Central memory CD8-positive, alpha-beta T cell (primary cell): ENCODE results near the gene PDK2.

ENCODE experiments used
- ATAC-seq: fragments of 150-1000 bp; cut with Tn5 transposase; replicated peaks from 2 replicates; pipeline ENCODE4 v1.10.0; 2022; ENCODE audit warnings: mild to moderate bottlenecking, moderate FRiP score, moderate number of reproducible peaks; ENCODE audit not compliant: poor library complexity, severe bottlenecking; ENCODE audit errors: extremely low read depth
- DNase-seq, 2 donors: peaks; one replicate each; pipeline ENCODE4 v3.0.0; 2021; ENCODE audit warnings: low spot score in 2 of 2
- H3K27ac Mint-ChIP-seq: one replicate; pipeline ENCODE4 v1.8.0; 2022; ENCODE audit warnings: low read depth, mild to moderate bottlenecking, moderate library complexity, mixed read lengths
- H3K27me3 Mint-ChIP-seq: one replicate; pipeline ENCODE4 v1.8.0; 2022; ENCODE audit warnings: mixed read lengths
- H3K36me3 Mint-ChIP-seq: one replicate; pipeline ENCODE4 v1.8.0; 2022; ENCODE audit warnings: mild to moderate bottlenecking, moderate library complexity, mixed read lengths; ENCODE audit not compliant: insufficient read depth
- H3K4me1 Mint-ChIP-seq: one replicate; pipeline ENCODE4 v1.8.0; 2022; ENCODE audit warnings: mixed read lengths
- H3K4me3 Mint-ChIP-seq: one replicate; pipeline ENCODE4 v1.8.0; 2022; ENCODE audit warnings: mild to moderate bottlenecking, moderate library complexity, mixed read lengths
- H3K9me3 Mint-ChIP-seq: one replicate; pipeline ENCODE4 v1.8.0; 2022; ENCODE audit warnings: mixed read lengths

PDK2 gene

DNA sequence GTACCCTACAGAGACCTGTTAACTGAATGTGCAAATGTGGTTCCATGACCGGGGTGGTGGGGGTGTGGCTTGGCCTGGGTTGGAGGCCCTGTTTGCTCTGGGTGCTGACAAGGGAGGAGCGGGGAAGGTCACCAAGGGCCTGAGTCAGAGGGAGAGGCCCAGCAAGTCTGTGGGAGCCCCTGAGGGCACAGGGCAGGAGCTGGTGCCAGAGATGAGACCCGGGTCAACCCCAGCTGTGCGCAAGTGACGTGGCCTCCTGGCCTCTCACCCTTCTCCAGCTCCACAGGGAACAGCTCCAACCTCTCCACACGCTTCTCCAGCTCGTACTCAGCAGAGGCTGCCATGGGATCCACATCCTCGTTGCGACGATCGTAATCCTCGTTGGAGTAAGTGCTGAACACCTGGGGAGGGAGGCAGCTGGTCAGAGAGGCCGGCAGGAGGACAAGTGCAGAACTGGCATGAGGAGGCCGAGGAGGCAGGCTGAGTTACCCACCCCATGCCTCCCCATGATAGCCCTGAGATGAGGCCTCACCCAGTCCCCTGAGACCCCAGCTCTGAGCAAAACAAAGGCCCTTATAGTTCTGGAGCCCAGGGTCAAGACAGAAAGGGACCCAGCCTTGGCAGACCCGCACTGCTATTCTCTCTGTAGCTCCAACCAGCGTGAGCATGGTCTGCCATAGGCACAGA, 49.8 kb downstream of the PDK2 start:
- Mint-ChIP-seq H3K4me1 (peaks cover 82% of the 10 kb centered on the region), H3K27me3 (no peaks in the 10 kb centered on the region), H3K4me3 (peak overlapping the region; percentile 89), H3K36me3 (peaks cover 33% of the 10 kb centered on the region), H3K27ac (no peak overlapping the region), H3K9me3 (no peaks in the 10 kb centered on the region)
- DNase-seq: no peak
- no peak for ATAC-seq

DNA sequence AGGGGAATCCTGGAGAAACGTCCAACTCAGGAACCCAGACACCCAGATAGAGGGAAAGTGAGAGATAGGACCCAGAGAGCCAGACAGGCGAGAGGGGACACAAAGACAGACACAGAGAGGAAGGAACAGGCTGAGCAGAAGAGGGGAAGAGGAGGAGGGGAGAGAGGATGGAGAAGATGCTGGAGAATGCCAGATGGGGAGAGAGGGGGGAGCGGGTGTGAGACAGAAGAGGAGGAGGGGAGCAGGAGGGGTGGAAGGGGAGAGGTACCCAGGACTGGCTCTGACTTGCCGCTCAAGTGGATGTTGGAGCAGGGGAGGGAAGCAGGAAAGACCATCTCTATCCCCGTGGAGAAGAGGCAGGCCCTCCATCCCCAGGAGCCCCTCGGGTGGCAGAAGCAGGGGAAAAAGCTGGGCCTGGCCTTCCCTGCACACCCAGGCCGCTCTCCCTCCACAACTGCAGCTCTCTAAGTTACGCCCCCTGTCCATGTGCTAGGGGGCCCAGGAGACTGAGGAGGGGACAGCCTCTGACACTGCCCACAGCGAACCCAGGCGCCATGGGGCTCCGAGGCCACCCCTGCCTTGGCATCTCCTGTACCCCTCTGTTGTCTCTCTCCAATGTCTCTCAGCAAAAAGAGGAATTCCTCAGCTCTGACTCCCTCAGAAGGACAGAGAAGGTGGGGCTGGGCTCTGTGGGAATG, 50.5 kb downstream of the PDK2 start:
- Mint-ChIP-seq H3K27ac (no peak overlapping the region), H3K27me3 (no peaks in the 10 kb centered on the region), H3K4me1 (peaks cover 75% of the 10 kb centered on the region), H3K9me3 (no peaks in the 10 kb centered on the region), H3K36me3 (peaks cover 29% of the 10 kb centered on the region), H3K4me3 (peak overlapping the region; percentile 89)
- DNase-seq (no peak), ATAC-seq (no peak)

DNA sequence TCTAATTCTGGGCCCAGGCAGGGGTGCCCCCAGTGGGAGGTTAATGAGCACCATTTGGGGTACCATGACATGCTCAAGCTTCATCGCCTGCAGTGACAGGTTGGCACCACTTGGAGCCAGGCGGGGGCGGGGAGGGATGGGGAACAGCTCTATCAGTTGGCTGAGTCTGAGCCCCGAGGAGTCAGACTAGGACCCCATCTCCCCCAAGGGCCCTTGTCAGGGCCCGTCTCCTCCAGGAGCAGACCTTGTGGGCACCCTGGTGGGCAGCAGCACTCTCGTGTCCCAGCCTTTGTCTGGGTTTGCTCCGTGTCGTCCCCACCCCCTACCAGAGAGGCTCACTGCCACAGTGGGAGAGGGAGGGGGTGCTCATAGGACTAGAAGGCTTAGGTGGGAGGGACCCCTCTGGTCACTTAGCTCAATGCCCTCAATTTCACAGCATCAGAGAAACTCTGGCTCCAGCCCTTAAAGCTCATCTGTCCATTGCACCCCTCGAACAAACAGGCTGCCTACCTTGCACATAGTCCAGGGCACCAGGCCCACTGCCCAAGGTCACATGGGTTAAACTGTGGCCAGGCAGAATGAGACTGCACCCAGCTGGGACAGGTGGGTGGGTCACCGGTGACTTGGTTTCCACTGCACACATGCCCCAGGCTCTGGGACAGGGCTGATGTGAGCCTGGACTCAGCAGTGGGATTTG, 51.2 kb downstream of the PDK2 start:
- ATAC-seq (no peak), DNase-seq (no peak)
- Mint-ChIP-seq H3K4me1 (peaks cover 68% of the 10 kb centered on the region), H3K27me3 (no peaks in the 10 kb centered on the region), H3K27ac (peak overlapping the region; percentile 90), H3K9me3 (no peaks in the 10 kb centered on the region), H3K36me3 (peaks cover 33% of the 10 kb centered on the region), H3K4me3 (peak overlapping the region; percentile 89)

DNA sequence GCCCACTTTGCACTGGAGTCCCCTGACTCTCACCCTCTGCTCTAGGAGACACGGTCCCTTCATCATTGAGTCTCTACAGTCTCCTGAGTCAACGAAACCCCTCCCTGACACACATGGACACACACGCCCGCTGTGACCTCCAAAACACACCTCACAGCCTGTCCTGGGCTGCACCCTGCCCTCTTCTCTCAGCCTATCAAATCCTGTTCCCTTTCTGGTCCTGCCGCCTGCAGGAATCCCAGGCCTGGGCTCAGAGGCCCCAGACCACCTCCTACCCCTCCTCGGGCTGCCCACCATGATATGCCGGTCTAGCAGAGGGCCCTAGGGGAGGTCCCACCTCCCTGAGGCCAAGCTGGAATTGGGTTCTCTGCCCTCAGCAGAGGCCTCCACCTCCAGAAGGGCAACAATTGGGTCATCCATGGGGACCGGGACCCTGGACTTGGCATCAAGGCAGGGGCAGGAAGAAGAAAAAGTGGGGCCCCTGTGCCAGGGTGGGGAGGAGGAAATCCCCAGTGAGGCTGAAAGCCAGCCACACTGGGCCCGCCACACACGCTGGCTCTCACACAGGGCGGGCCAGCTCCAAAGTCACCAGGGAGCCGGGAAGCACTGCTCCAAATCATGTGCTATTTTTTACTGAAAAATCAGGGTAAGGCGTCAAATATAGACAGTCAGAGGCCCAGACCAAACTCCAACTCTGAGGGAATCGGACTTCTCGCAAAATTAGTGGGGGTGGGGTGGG, 51.9 kb downstream of the PDK2 start:
- peaks cover 63% of the 10 kb centered on the region for H3K4me1 Mint-ChIP-seq
- H3K27me3 Mint-ChIP-seq: no peaks in the 10 kb centered on the region
- no peak for ATAC-seq
- H3K36me3 Mint-ChIP-seq: peaks cover 31% of the 10 kb centered on the region
- DNase-seq: no peak
- peak overlapping the region; percentile 90 for H3K27ac Mint-ChIP-seq
- H3K4me3 Mint-ChIP-seq: peak overlapping the region; percentile 89
- H3K9me3 Mint-ChIP-seq: no peaks in the 10 kb centered on the region

DNA sequence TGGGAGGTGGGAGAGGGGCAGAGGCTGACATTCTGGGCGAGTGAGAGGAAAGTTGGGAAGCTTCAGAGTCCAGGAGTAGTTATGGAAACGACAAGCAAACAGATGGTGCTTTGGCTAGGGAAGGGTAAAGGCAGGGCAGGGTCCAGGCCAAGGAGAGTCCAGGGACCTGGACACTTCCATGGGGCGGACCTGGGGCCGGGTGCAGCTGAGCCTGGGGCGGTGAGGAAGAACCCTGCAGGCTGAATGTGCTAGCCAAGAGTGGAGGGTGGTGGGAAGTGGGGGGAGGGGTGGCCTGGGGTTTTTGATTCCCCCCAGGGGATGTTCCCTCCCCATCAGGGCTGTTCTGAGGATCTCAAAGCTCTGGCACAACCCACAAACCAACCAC, 52.7 kb downstream of the PDK2 start:
- peaks cover 61% of the 10 kb centered on the region for H3K4me1 Mint-ChIP-seq
- H3K4me3 Mint-ChIP-seq: peak overlapping the region; percentile 89
- H3K27me3 Mint-ChIP-seq: no peaks in the 10 kb centered on the region
- H3K9me3 Mint-ChIP-seq: no peaks in the 10 kb centered on the region
- peak overlapping the region; percentile 90 for H3K27ac Mint-ChIP-seq
- ATAC-seq (no peak), DNase-seq (no peak)
- H3K36me3 Mint-ChIP-seq: peaks cover 26% of the 10 kb centered on the region

DNA sequence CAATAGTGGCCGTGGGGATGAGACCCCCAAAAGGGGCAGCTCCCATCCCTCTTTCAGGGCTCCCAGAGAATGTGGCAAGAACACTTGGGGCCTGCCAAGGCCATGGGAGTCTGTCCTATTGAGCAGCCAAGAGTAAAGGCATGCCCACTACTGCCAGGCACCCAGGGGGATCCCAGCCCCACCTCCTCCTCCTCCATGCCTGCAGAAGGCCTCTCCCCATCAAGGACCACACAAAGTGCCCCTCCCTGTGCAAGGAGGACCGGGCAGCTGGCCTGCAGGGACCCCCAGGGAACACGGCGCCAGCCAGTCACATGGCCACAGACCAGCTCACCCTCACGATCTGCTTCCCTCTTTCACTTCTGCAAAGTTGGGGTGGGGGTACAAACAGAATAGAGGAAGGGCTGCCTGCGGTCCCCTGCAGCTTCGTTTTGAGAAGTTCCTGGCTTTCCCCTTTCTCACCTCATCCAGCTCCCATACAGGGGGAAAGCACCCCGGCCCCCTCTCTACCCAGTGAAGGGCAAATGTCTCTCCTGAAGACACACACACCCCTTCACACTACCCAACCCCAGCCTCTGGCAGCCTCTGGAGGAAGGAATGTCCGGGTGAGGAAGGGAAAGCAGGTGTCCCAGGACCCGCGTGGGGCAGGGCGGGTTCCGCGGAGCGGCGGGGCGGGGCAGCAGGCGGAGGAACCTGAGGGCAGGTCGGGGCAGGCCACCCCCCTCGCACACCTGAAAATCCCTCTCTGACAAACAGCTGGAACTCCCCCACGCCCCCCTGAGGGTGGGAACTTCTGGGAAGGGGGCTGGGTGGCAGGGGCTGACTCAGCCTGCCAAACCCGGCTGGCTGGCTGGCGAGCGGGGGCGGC, 53.3 kb downstream of the PDK2 start:
- peak overlapping the region; percentile 89 for H3K4me3 Mint-ChIP-seq
- peak overlapping the region; percentile 90 for H3K27ac Mint-ChIP-seq
- H3K4me1 Mint-ChIP-seq: peaks cover 55% of the 10 kb centered on the region
- H3K36me3 Mint-ChIP-seq: peaks cover 23% of the 10 kb centered on the region
- H3K9me3 Mint-ChIP-seq: no peaks in the 10 kb centered on the region
- DNase-seq (no peak), ATAC-seq (no peak)
- H3K27me3 Mint-ChIP-seq: no peaks in the 10 kb centered on the region

DNA sequence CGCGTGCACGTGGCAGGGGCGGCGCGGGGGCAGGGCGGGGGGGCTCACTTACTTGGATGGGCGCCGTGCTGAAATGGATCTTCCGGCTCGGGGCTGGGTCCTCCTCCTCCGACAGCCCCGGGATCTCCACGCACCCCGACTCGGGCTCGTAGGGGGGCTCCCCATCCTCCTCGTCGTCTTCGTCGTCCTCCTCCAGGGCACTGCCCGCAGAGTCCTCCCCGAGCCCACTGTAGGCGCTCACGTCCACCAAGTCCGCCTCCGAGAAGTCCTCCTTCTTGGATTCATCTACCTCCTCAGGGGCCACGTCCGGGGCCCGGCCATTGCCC, 53.9 kb downstream of the PDK2 start:
- Mint-ChIP-seq H3K36me3 (peaks cover 23% of the 10 kb centered on the region), H3K27me3 (no peaks in the 10 kb centered on the region), H3K4me1 (peaks cover 49% of the 10 kb centered on the region), H3K9me3 (no peaks in the 10 kb centered on the region), H3K4me3 (peak overlapping the region; percentile 89), H3K27ac (peak overlapping the region; percentile 90)
- DNase-seq (no peak), ATAC-seq (no peak)

DNA sequence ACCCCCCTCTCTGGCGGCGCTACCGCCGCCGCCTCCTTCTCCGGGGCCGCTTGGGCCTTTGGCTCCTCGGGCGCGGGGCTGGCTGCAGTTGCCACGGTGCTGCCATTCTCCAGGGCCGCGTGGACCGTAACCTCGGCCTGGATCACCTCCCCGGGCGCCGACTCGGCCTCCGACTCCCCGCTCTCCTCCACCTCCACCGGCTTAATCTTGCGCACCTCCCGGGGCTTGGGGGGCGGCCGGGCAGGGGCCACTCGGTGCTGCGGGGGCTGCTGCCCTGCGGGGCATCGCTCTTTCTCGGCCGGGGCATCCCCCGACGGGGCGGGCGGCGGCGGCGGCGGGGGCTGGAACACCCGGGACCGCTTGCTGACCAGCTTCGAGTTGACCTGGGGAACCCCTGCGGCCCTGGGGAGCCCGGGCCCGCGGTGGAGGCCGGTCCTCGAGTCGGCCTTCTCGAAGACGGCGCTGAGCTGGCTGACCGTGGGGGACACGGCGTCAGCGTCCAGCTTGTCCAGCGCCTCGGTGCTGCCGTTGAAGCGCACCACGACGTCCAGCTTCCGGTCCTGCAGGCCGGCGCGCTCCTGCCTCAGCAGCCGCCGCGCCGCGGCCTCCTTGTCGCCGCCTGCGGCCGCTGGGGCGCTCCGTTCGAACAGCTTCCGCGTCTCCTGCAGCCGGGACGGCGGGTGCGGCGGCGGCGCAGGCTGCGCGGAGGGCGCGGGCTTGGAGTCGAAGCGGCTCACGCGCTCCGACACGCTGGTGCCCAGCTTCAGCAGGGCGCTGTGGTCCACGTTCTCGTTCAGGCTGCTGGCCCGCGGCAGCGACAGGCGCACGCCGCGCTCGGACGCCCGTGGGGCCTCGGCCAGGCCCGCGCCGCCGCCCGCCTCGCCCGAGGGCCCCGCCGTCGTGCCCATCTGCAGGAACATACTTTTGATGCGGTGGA, 54.5 kb downstream of the PDK2 start:
- ATAC-seq (peak; percentile 12), DNase-seq (no peak)
- Mint-ChIP-seq H3K4me1 (peaks cover 43% of the 10 kb centered on the region), H3K9me3 (no peaks in the 10 kb centered on the region), H3K36me3 (peaks cover 21% of the 10 kb centered on the region), H3K27ac (peak overlapping the region; percentile 90), H3K27me3 (no peaks in the 10 kb centered on the region), H3K4me3 (peak overlapping the region; percentile 89)

DNA sequence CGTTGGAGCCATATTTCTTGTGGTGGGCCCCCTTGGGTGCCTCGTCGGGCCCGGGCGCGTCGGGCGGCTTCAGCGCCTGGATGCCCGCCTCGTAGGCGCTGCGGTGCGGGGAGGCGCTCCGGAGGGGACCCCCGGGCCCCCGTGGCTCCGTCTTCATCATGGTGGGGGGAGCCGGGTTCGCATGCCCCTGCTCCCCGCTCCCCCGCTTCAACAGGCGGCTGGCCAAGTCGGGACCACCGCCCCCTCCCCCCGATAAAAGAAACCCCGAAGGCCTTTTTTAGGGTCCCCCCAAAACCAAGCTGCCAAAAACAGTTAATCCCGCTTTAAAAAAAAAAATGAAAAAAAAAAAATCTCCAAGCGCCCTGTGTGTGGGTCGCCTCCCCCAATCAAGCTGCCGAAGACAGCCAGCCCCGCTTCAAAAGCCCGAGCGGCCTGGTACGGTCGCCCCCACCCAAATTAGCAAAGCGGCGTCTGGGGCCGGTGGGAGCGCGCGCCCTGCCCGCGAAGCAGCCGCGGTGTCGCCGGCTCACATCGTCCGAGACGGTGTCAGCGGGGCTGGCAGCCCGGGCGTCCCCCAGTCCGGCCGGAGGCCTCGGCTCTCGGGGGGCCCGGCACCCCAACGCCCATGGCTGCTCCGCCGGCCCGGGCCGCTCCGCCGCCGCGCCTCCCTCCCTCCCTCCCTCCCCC, 55.3 kb downstream of the PDK2 start, which contains the start of gene PPP1R9B:
Gene PPP1R9B (minus strand): TSS at position 324 of the 687 bp plus-strand sequence. CDS start 164 bp downstream, at position 160.
- Mint-ChIP-seq H3K4me3 (peak within 1 kb of the TSS; percentile 89), H3K27ac (peak within 1 kb of the TSS; percentile 64), H3K4me1 (peaks cover 36% of the 10 kb centered on the region), H3K27me3 (no peaks in the 10 kb centered on the region), H3K9me3 (no peaks in the 10 kb centered on the region), H3K36me3 (peaks cover 21% of the 10 kb centered on the region)
- ATAC-seq: peak; percentile 4
- DNase-seq: no peak

DNA sequence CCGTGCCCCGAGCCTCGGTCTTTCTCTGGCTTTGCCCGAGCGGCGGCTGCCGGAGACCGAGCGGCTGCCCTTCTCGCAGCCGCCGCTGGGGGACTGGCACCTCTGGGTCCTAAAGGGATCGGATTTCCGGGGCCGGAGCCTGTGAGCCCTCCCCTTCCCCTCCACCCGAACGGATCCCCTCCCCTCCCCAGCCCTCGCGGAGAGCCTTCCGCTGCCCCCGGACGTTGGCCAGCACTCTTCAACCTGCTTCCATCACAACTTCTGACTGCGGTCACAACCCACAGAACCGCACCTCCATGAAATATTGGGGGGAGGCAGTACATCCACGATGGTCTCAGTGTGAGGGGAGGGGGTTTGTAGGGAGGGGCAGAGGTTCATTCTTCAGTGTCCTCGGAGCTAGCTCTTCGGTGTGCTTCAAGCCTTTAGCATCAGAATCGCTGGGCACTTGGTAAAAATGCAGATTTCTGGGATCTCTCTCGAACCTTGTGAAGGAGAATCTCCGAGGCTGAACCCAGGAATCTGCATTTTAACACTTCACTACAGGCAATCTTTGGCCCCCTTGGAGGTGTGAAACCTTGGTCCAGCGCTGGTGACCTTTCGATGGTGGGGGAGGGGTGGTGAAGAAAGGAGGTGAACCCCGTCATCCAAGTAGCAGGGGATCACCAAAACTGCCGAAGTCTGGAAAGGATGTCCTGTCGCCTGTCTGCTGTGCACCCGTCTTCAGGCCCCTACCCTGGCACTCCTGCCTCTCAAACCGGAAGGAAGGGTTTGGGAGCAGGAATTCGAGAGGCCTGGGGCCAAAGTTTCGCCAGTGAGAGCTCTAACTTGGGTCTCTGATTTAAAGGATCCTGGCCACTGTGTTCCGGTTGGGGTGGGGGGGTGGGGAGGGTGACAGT, 56.1 kb downstream of the PDK2 start:
- no peaks in the 10 kb centered on the region for H3K27me3 Mint-ChIP-seq
- ATAC-seq (peak; percentile 71), DNase-seq (peak; percentile 65 to 72)
- H3K4me3 Mint-ChIP-seq: peak overlapping the region; percentile 89
- H3K27ac Mint-ChIP-seq: peak overlapping the region; percentile 64
- no peaks in the 10 kb centered on the region for H3K9me3 Mint-ChIP-seq
- peaks cover 28% of the 10 kb centered on the region for H3K4me1 Mint-ChIP-seq
- H3K36me3 Mint-ChIP-seq: peaks cover 18% of the 10 kb centered on the region
